Stimulated activated CD4-positive, alpha-beta T cell treated with anti-CD3 and anti-CD28 coated beads, Interleukin-12 subunit alpha, Interleukin-12 subunit beta, amount 100 ng/mL, for 4 hours (primary cell): ENCODE results near the gene HAUS1.
"Not testable (repeated sequence)": the region's sequence is repeated elsewhere in the genome, so short reads cannot be mapped to it uniquely, and the experiment has no call there.

Source experiments
- DNase-seq: peaks from one replicate; pipeline ENCODE4 v3.0.0-alpha.2; 2020

The HAUS1 gene, protein sequence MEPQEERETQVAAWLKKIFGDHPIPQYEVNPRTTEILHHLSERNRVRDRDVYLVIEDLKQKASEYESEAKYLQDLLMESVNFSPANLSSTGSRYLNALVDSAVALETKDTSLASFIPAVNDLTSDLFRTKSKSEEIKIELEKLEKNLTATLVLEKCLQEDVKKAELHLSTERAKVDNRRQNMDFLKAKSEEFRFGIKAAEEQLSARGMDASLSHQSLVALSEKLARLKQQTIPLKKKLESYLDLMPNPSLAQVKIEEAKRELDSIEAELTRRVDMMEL

DNA sequence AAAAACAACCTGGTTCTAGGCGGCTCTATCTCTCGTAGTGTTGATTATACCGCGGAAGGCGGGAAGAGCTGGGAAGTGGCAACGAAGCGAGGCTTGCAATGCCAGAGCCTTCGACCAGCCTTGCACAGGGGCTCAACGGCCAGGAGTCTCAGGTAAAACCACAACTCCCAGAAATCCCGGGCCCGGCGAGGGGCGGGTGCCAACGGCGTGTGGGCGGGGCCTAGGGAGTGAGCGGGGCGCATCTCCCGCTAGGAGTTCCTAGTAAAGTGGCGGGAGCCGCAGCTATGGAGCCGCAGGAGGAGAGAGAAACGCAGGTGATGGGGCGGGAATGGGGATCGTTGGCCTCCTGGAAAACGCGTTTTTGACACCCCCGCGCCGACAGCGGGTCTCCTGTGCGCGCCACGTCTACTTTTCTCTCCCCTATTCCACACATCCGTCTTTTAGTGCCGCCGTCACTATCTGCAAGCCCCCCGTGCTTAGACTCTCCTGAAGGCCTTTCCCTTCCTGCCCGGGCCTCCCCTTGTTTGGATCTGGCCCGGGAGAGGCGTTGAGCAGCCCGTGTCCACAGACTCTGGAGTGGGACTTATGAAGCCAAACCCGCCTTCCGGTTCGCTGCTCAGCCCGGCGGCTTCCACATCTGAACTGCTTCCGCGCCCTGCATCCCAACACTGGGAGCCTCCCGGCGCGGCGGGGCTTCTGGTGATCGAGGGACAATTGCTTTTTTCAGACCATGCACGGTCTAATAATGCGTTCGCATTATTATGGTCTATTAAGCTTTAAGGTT, at the start of gene HAUS1:
Gene HAUS1 (plus strand): TSS at position 258 of the 784 bp plus-strand sequence. CDS start 27 bp downstream, at position 285.
- DNase-seq: peak; percentile 86

DNA sequence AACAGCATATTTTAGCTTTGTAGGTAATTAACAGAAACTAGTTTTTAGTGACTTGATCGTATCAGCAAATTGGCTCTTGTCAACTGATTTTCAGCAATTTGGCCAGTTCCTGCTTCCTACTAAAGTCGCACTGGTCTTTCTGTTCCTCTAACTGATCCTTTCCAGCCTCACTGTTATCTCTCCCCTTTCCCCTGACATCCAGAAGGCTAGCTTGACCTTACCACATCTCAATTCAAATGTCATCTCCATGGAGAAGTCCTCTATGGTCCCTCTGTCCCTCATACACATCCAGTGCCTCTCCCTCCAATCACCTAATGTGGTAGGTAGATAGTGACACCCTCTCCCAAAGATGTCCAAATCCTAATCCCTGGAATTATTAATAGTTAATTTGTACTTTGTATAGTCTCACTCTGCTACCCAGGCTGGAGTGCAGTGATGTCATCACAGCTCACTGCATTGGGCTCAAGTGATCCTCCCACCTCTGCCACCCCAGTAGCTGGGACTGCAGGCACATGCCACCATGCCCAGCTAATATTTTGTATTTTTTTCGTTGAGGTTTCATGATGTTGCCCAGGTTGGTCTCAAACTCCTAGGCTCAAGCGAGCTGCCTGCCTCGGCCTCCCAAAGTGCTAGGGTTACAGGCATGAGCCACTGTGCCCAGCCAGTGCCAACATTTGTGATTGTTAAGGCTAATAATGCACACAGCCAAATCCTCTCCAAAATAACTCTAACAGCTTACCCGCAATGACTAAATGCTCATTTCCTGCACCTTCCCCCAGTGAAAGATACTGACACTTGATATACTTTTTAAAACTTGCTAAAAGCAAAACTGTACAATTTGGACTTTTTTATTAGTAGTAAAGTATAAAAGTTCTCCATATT, 49.0 kb upstream of the HAUS1 start:
- no peak for DNase-seq

DNA sequence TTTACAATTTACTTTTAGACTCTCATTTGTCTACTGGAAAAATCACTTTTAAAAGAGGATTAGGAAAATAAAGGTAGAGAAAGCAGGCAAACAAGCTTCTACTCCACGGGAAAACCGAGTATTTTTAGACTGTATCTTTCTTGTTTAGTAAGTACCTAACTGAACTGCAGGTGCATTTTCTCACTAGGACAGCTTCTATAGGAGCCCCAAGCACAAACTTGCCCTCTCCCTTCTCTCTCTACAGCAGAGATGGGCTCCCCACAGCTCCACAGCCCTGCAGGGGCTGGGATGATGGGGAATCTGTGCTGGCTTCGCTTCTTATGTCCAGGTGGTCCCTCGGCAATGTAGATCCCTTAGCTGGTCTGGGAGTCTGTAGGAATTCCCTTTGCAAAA, 48.4 kb upstream of the HAUS1 start:
- DNase-seq: no peak

DNA sequence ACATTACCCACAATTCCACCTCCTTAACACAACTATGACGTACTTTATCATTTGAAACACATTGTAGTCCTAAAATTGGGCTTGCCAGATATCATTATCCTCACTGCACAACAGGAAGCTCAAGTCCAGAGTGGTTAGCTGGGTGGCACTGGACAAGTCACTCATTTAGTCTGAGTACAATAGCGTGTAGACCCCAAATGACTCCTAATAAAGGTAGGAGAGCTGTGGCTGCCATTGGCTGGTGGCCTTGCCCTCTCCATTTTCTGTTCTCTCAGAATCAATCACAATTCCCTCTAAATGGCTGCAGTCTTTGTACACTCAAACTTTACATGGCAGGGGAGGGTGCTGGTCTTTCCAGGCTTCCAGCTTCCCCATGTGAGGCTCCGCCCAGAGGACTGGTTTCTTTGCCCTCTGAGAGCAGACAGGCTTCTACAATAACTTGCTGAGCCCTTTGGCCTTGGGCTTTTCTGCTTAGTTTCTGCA, 43.8 kb upstream of the HAUS1 start:
- DNase-seq: no peak

DNA sequence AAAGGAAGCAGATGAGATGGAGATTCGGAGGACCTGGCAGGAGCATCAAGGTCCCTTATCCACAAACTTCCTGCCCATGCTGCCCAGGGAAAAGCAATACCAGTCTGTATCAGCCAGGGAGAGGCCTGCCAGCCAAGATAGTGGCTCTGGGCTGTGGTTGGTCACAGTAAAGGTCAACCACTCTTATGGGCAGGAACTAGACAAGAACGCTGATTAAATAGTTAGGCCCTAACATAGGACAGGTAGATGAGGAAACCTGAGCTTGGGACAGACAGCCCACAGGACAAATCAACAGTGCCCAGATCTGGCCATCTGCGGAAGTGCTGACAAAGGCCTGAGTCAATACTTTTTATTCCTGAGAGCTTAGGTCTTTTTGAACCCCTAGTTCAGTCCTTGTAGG, 42.8 kb upstream of the HAUS1 start:
- DNase-seq: no peak

DNA sequence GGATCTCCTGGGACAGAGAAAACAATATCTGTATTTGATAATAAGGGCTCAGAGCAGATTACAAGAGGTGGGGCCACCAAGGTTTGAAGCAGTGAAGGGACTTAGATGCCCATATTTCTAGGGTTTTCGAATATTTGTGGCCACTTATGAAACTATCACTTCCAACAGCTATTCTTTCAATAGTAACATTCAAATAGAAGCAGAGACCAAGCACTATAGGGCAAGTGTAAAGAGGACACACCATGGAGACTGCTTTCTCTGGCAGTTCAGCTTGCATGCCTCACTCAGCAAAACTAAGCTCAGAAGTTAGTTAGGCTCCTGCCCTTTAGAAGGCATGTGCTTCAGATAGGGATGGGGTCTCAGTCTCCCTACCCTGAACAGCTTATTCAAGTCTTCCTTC, 42.4 kb upstream of the HAUS1 start:
- DNase-seq: no peak

DNA sequence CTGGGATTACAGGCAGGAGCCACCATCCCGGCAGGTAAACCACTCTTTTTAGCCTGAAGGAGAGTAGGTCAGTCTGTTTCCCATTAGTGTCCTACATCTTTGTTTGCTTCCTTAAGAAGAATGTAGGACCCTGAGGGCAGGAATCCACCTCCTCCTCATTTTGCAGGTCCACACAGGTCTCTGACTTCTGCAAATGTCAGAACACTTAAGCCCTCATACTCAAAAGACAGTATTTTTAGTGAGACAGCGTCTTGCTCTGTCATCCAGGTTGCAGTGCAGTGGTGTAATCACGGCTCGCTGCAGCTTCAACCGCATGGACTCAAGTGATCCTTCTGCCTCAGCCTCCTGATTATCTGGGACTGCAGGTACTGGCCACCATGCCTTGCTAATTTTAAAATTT, 41.4 kb upstream of the HAUS1 start:
- DNase-seq: no peak

DNA sequence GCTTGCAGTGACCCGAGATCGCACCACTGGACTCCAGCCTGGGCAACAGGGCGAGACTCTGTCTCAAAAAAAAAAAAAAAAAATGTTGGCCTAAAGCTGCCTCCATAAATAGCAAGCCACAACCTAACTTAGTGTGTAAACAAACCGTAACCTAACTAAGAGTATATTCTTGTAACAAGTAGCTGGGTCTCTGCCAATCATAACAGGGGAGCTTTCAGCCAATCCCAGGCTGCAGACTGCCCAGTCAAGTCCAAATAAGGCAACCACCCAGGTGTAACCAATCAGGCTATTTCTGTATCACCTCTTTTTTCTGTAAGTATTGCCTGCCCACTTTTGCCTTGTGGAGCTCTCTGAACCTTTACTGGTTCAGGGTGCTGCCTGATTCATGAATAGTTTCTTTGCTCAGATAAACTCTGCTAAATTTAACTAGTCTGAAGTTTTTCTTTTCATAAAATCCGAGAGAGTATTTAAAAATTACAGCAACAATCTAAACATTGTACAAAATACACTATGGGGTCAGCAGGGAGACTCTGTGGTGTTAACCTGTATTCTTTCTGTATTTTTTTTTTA, 36.7 kb upstream of the HAUS1 start:
- DNase-seq: no peak

DNA sequence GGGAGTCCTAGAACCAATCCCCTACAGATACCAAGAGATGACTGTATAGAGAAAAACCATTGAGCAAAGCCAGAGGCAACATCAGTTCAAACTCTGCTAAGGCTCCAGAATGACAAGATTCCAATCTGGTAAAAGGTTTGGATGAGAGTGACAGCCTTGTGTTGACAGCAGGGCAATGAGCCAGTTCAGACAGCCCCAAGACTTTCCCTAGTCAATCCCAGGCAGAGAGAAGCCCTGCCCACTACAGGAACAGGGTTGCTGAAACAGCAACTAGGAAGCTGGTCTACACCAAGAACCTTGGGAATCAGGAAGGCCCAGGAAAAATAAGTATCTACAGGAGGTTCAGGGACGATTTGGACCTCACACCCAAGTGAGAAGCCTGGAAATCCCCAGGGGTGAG, 35.4 kb upstream of the HAUS1 start:
- DNase-seq: no peak

DNA sequence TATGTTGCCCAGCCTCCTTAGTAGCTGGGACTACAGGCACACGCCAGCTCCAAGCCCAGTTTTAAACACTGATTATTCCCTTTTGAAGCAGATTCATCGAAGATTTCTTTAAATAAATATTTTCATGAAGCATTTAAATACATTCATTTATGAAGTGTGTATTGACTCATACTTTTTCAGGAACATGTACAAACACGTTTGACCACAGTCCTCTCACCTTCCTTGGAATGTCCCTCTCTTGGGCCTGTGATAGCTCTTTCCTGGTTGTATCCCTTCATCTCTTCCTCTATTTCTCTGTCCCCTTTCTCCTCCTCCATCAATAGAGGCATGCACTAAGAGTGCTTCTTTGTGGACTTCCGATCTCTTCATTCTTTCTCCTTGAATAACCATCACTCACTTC, 34.7 kb upstream of the HAUS1 start:
- DNase-seq: no peak

DNA sequence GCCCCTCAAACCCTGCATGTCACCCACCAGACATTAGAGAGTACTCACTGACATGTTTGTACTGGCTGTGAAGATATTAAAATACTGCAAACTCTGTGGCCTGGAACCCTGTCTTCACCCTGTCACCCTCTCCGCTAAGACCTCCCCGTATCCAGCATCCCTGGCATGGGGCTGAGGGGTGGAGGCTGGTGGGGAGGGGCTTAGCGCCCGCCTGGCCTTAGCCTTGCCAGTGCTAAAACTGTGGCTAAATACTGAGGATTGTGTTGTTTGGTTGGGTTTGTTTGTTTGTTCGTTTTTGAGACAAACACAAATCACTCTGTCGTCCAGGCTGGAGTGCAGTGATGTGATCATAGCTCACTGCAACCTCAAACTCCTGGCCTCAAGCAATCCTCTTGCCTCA, 34.0 kb upstream of the HAUS1 start:
- no peak for DNase-seq

DNA sequence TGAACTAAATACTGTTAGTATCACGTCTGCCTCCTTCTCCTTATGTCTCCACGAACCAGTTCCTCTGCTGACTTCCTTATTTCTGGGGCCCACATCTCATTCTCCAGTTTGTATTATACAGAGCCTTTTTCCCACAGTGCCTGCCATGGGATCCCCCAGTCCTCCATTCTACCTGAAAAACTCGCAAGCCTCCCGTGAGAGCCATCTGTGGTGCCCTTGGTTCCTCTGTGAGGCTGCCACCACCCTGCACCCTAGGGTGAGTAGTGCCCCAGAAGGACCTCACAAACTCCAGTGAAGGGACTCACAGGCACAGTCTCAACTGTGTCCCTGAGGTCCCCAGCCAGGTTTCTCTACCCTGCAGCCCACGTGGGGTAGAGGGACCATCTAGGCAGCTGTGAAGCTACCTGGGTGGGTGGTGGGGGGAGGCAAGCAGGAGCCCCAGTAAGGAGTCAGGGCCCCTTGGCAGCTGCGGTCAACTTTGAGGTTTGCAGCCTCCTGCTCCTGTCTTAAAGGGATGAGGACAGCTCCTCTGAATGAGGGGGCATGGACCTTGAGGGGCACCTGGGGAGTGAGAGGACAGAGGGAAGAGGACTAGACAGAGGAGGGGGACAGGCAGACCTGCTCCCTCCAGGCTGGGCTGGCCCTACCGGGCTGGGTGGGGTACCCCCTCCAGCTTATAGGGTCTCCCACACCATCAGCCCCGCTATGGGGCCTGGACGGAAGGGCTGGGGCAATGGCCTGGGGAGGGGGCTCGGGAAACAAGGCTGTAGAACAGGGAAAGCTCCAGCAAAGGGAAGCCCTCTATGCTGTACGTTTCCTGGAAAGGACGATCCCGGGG, 33.2 kb upstream of the HAUS1 start:
- no peak for DNase-seq

DNA sequence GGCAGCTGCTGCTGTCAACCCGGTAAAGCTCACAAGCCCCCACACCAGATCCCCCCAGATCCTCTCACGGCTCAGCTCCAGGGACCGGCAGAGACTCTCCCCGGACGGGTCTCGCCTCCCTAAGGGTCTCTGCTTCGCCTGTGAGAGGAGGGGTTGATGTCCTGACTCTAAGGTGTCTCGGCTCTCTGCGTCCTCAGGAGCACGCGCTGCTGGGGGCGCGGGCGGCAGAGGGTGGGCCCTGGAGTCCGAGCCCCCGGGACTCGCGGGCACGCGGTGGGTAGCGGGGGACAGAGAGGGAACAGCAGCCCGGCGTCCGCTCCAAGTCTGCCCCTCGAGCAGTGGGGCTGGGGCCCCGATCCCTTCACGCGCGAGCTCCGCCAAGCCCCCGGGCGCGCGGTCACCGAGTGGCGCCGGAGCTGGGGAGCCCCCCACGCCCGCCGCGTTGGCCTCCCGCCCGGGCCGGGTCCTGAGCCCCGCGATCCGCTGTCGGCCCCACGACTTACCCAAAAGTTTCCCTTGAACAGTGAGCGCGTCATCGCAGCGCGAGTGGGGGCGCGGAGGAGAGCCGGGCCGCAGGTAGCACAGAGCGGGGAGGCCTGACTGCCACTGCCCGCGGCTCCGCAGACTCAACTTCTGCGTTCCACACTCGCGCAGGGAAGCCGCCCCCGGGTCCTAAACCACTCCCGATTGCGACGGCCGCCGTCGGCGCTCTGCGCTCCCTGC, 32.4 kb upstream of the HAUS1 start, which contains the start of gene PSTPIP2:
Gene PSTPIP2 (minus strand): TSS at position 608 of the 723 bp plus-strand sequence. CDS start 72 bp downstream, at position 536.
- peak; percentile 63 for DNase-seq

DNA sequence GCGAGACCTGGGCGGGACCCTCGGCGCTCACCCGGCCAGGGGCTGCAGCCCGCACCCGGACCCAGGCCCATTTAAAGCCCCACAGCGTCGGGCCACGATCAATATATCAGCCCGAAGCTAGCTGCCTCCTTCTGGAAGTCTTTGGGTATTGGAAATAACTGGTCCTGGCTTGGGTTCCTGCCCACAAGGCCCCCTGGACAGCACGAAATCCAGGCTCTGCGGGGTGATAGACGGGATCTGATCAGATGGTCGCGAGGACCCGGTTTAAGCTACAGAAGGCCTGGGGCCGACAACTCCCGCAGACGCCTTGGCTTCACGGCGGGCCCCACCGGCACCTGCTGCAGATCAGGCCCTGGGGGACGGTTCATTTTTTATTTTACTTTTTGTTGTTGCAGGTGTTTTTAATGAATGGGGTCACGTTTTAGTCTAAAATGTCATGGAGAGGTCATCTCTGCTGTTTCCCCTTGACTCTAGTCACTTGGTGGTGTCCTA, 31.8 kb upstream of the HAUS1 start:
- no peak for DNase-seq

DNA sequence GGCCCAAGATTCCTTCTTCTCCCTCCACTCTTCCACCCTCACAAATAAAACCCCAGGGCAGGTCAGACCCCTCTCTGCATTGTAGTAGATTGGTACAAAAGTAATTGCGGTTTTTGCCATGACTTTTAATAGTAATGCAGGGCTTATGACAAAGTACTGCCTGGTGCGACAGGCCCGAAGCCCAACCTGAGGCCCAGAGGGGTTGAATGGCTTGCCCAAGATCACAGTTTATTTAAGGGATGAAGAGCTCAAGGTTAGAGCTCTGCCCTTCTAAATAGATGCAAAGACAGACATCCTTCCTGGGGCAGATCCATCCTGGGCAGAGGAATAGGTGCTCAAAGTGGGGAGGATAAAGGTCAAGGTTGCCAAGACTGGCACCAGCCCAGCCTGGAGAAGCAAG, 31.2 kb upstream of the HAUS1 start:
- no peak for DNase-seq

DNA sequence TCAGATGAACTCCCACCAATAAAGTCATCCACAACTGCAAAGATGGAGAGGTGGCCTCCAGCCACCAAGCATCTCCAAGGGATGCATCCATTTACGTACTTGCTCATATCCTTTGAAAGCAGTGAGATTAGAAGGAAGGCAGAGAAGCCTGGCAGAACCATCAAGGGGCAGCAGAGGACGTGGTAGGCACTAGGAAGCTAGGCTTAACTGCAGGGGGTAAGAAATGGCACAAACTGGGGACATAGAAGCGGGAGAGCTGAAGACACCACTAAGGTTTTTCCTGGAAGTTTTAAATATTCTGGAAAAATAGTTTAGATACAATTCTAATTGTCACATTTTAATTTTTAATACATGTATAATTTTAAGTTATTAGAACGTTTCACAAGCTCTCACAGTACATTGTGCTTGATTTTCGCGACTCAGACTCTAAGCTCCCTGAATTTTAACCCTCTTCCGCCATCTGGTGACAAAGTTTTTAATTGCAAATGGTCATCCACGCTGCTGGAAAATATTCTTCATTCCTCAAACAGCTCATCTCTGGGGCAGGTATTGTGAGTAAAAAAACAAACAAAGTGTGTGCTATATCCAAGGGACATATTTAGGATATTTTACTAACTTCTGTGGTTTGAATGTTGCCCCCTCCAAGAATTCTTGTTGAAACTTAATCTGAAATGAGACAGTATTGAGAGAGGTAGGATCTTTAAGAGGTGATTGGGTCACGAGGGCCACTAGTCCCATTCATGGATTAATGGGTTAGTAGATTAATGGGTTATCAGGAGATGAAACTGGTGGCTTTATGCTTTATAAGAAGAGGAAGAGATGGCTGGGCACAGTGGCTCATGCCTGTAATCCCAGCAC, 30.5 kb upstream of the HAUS1 start:
- peak; percentile 26 for DNase-seq

DNA sequence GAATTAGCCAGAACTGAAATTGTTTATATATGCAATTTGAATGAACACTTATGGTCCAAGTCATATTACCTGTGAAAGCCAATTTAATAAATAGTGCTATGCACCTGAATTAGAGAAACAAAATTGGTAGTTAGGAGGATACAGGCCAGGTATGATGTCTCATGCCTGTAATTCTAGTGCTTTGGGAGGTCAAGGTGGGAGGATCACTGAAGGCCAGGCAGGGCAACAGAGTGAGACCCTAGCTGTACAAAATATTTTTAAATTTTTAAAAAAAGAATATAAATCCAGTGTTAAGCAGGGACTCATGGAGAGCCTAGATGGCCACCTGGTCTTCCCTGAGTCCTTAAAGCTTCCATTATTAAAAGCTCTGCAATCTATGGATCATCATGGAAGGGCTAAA, 24.8 kb upstream of the HAUS1 start:
- no peak for DNase-seq

DNA sequence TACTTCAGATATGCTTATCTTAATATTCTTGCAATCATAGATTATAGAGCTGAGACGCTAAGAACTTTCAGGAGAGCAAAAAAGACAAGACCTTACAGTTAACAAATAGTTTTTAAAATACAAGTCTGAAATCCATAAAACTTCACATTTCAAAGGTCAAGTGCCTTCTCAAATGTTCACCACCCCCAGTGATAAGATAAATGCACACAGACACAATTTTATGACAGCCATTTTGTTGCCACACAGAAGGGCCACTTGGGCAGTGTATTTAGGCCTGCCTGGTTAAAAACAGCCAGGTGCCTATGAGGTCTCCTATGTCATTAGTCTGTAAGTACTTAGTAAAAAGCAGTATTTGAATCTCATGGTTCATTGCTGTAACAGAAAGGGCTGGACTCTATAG, 24.0 kb upstream of the HAUS1 start:
- no peak for DNase-seq

DNA sequence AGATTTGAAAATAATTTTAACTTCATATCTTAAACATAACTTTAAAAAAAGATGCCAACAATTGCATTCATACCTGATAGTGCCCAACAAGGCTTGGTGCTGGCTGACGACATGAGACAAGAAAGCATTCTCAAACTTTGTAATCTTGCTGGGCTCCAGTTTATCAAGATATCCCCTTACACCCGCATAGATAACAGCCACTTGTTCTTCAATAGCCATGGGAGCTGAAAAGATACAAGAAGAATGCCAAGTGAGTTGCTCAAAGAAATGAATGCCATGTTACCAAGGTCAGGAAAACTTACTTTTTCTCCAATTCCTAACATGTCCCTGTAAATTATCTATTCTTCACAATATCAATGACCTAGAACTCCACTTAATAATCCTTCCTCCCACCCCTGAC, 19.8 kb upstream of the HAUS1 start:
- DNase-seq: no peak

DNA sequence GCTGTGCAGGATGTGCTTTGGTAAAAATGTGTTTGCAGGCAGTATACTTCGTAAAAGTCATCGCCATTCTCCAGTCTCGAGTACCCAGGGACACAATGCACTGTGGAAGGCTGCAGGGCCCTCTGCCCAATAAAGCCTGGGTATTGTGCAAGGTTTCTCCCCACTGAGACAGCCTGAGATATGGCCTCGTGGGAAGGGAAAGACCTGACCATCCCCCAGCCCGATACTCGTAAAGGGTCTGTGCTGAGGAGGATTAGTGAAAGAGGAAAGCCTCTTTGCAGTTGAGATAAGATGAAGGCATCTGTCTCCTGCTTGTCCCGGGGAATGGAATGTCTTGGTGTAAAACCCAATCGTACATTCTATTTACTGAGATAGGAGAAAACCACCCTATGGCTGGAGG, 15.7 kb upstream of the HAUS1 start:
- DNase-seq: not testable (repeated sequence)
